ENCODE data around the gene RLN3. TPM values are rescaled to one million over a fixed set of nuclear protein-coding genes. Genes with fewer than 3 reads are reported as not detected.
"Not testable (repeated sequence)": the region's sequence is repeated elsewhere in the genome, so short reads cannot be mapped to it uniquely, and the experiment has no call there.

Gene RLN3
- total RNA-seq, 2 donors from 2014 or later = not detected

GRCh38 chr19:14028901-14029300, 953 bp downstream of the RLN3 start:
- Histone ChIP-seq H3K27me3 (no peaks in the 10 kb centered on the region), H3K36me3 (replicated peaks in 1 of 2; ENCODE audit: insufficient read depth in 1 of 2, low read depth in 2 of 2) (no peaks in the 10 kb centered on the region), H3K9me3 (no peaks in the 10 kb centered on the region), H3K27ac (no peak overlapping the region), H3K4me3 (no peak overlapping the region), H3K4me1 (peaks cover 15% of the 10 kb centered on the region)
- DNase-seq = no peak
- TF ChIP-seq POLR2A (IDR thresholded peaks at IDR 0.05) (no peak), CTCF (IDR thresholded peaks at IDR 0.05) (no peak)
- no peak for ATAC-seq
- WGBS, 2 donors = 65 to 73% methylated on average over 4 of the region's 4 CpGs
- intact Hi-C loops (cut with DNase I) = no loop called here

- Histone ChIP-seq H3K27ac (peak overlapping the region in 3 of 4 donors; percentile 49 to 76 (median 64)), H3K4me3 (peak overlapping the region; percentile 50), H3K4me1 (peaks cover 14% of the 10 kb centered on the region), H3K9me3 (no peaks in the 10 kb centered on the region), H3K27me3 (no peaks in the 10 kb centered on the region), H3K36me3 (replicated peaks in 1 of 2; ENCODE audit: insufficient read depth in 1 of 2, low read depth in 2 of 2) (no peaks in the 10 kb centered on the region)
- intact Hi-C loops (cut with DNase I) = no loop called here
- TF ChIP-seq CTCF (IDR thresholded peaks at IDR 0.05) (no peak), POLR2A (IDR thresholded peaks at IDR 0.05) (no peak)
- ATAC-seq (no peak), DNase-seq (no peak)
- 50 to 66% methylated on average over 7 to 9 of the region's 20 CpGs for WGBS, 2 donors
Observed at GRCh38 chr19:14030997-14031718, 3.2 kb downstream of the RLN3 start.

- Histone ChIP-seq H3K4me1 (peaks cover 14% of the 10 kb centered on the region), H3K4me3 (peak within 1 kb of the TSS; percentile 50), H3K27me3 (no peaks in the 10 kb centered on the region), H3K27ac (peak within 1 kb of the TSS in 3 of 4 donors; percentile 49 to 76 (median 64)), H3K9me3 (no peaks in the 10 kb centered on the region), H3K36me3 (replicated peaks in 1 of 2; ENCODE audit: insufficient read depth in 1 of 2, low read depth in 2 of 2) (no peaks in the 10 kb centered on the region)
- TF ChIP-seq CTCF (IDR thresholded peaks at IDR 0.05) (peak in 6 of 7 experiments; percentile 38 to 74 (median 57)), POLR2A (IDR thresholded peaks at IDR 0.05) (peak in 2 of 3 donors; percentile 47 to 52)
- ATAC-seq (peak; percentile 85), DNase-seq (peak; percentile 60 to 68 (median 66))
- intact Hi-C loops (cut with DNase I) = no loop called here
- 0% methylated on average over 4 to 31 of the region's 63 CpGs for WGBS, 2 donors
Observed at GRCh38 chr19:14031719-14032480, 4.0 kb downstream of the RLN3 start, which contains the start of gene IL27RA. Gene IL27RA, plus strand, starts transcription at chr19:14031762. Its CDS starts 111 bp downstream, at chr19:14031873.

- intact Hi-C loops (cut with DNase I) = no loop called here
- WGBS, 2 donors = 84 to 93% methylated on average over 2 of the region's 2 CpGs
Observed at GRCh38 chr19:14033946-14034345, 6.0 kb downstream of the RLN3 start.

GRCh38 chr19:14035159-14035558, 7.2 kb downstream of the RLN3 start:
- 86 to 88% methylated on average over 12 of the region's 12 CpGs for WGBS, 2 donors
- peaks cover 14% of the 10 kb centered on the region for H3K4me1 ChIP-seq
- intact Hi-C loops (cut with DNase I); H3K27ac ChIP-seq; H3K36me3 ChIP-seq (replicated peaks in 1 of 2; ENCODE audit: insufficient read depth in 1 of 2, low read depth in 2 of 2); DNase-seq; H3K4me3 ChIP-seq; H3K27me3 ChIP-seq; H3K9me3 ChIP-seq; ATAC-seq: not testable (repeated sequence)

More at GRCh38 chr19:14033946-14034345, 6.0 kb downstream of the RLN3 start:
- no peak for DNase-seq
- no peaks in the 10 kb centered on the region for H3K9me3 ChIP-seq
- H3K4me3 ChIP-seq = no peak overlapping the region
- H3K36me3 ChIP-seq (replicated peaks in 1 of 2; ENCODE audit: insufficient read depth in 1 of 2, low read depth in 2 of 2) = no peaks in the 10 kb centered on the region
- H3K4me1 ChIP-seq = peaks cover 14% of the 10 kb centered on the region
- no peaks in the 10 kb centered on the region for H3K27me3 ChIP-seq
- ATAC-seq = no peak
- no peak overlapping the region for H3K27ac ChIP-seq
- no peak for TF ChIP-seq POLR2A (IDR thresholded peaks at IDR 0.05)

Measured in body of pancreas (tissue), 4 donors.